ENCODE measurements around the gene RSRC1. TPM values are rescaled to one million over a fixed set of nuclear protein-coding genes. Genes with fewer than 3 reads are reported as not detected.

Gene RSRC1
- total and polyA plus RNA-seq, 2 donors (not counting 1 experiment from before 2014, with no cell fraction given): 4.5 to 54.6 TPM

DNA sequence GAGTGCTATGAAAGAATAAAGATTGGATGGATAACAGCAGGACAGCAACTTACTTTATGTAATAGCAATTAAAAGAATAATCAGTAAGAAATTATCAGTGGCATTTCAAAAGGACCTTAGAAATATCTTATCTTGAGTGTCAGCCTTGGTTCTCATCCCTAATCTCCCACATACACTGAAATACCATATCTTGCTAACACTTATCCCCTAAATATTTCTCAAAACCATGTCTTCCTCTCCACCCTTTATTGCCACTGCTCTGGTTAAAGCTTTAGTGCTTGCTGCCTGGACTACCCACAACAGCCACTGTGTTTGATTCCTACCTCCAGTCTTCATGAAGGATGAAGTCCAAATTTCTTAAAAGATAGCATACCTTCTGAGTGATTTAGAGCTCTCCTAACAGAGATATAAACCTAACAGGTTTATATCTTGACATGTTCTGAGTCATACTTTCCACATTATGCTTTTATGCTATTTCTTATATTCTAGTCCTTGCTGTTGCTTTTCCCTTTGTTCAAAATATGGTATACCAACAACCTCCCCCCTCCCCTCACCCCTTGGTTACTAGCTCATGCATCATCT, 202.8 kb downstream of the RSRC1 start:
- ChIA-PET CTCF (interaction anchor here (1.0 to 1.9 kb wide), 2 partner anchors 9 to 706 kb away, joined by 3 to 6 read pairs; no protein-coding TSS in a partner anchor), POLR2A (no interaction called here)
- Histone ChIP-seq H3K4me1 (ENCODE audit: control insufficient read depth in 2 of 2, insufficient read depth in 2 of 2, low read length in 2 of 2) (no peaks in the 10 kb centered on the region), H3K4me3 (ENCODE audit: control extremely low read depth in 1 of 5, extremely low read depth in 1 of 5, insufficient read depth in 1 of 5, low read depth in 2 of 5, low read length in 4 of 5) (no peak overlapping the region), H3K4me2 (replicated peaks; ENCODE audit: low read depth, low read length, poor library complexity, severe bottlenecking) (no peak overlapping the region), H3K27ac (ENCODE audit: low read length in 2 of 2) (no peak overlapping the region), H2AFZ (ENCODE audit: insufficient read depth, low read depth, low read length, poor library complexity, severe bottlenecking) (no peak overlapping the region), H3K27me3 (replicated peaks in 1 of 4; ENCODE audit: control extremely low read depth in 1 of 4, control insufficient read depth in 3 of 4, insufficient read depth in 4 of 4, low read length in 3 of 4) (no peaks in the 10 kb centered on the region), H4K20me1 (ENCODE audit: control insufficient read depth, insufficient read depth, low read length, poor library complexity, severe bottlenecking) (no peaks in the 10 kb centered on the region), H3K79me2 (ENCODE audit: control insufficient read depth, insufficient read depth, low read length) (no peaks in the 10 kb centered on the region), H3K9me3 (ENCODE audit: control extremely low read depth in 1 of 3, control insufficient read depth in 2 of 3, insufficient read depth in 1 of 3, low read length in 2 of 3) (peaks cover 0 to 5% (median 0%) of the 10 kb centered on the region in 3 donors), H3K9ac (ENCODE audit: low read length) (no peak overlapping the region), H3K36me3 (replicated peaks in 1 of 2; ENCODE audit: control extremely low read depth in 1 of 2, control insufficient read depth in 1 of 2, extremely low read depth in 1 of 2, insufficient read depth in 2 of 2, low read length in 1 of 2) (peaks cover 0 to 2% of the 10 kb centered on the region in 2 experiments)
- no peak for DNase-seq
- no peak for TF ChIP-seq EZH2 (IDR thresholded peaks at IDR 0.05; ENCODE audit: borderline replicate concordance, insufficient read depth, low read depth, low read length, poor library complexity, severe bottlenecking)
- TF ChIP-seq, protein P1, sequence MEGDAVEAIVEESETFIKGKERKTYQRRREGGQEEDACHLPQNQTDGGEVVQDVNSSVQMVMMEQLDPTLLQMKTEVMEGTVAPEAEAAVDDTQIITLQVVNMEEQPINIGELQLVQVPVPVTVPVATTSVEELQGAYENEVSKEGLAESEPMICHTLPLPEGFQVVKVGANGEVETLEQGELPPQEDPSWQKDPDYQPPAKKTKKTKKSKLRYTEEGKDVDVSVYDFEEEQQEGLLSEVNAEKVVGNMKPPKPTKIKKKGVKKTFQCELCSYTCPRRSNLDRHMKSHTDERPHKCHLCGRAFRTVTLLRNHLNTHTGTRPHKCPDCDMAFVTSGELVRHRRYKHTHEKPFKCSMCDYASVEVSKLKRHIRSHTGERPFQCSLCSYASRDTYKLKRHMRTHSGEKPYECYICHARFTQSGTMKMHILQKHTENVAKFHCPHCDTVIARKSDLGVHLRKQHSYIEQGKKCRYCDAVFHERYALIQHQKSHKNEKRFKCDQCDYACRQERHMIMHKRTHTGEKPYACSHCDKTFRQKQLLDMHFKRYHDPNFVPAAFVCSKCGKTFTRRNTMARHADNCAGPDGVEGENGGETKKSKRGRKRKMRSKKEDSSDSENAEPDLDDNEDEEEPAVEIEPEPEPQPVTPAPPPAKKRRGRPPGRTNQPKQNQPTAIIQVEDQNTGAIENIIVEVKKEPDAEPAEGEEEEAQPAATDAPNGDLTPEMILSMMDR (IDR thresholded peaks at IDR 0.05): no peak
- H3K4me1 Mint-ChIP-seq: no peaks in the 10 kb centered on the region
- intact Hi-C loops (cut with micrococcal nuclease): loop anchor here (2.0 kb wide), 1 partner anchor 448 kb away; no protein-coding TSS in a partner anchor
- no peaks in the 10 kb centered on the region for H3K9me3 Mint-ChIP-seq (ENCODE audit: insufficient read depth)
- no peaks in the 10 kb centered on the region for H3K27me3 Mint-ChIP-seq
- H3K4me3 Mint-ChIP-seq: no peak overlapping the region
- H3K27ac Mint-ChIP-seq: no peak overlapping the region
- ATAC-seq (ENCODE audit: low read depth): no peak

DNA sequence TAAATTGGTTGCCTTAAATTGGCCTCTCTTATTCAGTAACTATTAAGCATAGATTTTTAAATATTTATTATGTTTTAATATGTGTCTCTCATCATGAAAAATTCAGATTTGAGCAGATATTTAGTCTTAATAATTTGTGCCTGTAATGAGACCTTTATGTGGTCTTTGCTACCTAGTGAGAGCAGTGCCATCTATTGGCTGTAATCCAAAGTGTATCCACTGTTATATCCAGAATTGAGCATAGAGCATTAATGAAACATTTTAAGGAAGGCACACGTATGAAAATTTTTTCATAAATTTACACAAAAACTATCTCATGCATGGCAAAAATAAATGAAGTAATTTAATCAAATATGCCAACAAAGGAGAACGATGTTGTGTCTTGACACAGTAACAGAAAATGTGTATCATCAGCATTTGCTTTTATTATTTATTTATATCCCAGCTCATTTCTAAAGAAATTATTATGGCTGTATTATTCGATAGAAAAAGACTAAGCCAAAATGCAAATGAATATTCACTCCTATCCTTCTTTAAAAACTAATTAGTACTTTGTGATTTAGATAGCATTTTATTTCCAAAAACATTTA, 203.5 kb downstream of the RSRC1 start:
- WGBS (ENCODE audit: insufficient coverage): no CpG with 5 or more reads among the region's 3 CpGs
- H3K27ac Mint-ChIP-seq: no peak overlapping the region
- ATAC-seq (ENCODE audit: low read depth) (no peak), DNase-seq (peak; percentile 15)
- Histone ChIP-seq H3K4me3 (ENCODE audit: control extremely low read depth in 1 of 5, extremely low read depth in 1 of 5, insufficient read depth in 1 of 5, low read depth in 2 of 5, low read length in 4 of 5) (no peak overlapping the region), H3K4me2 (replicated peaks; ENCODE audit: low read depth, low read length, poor library complexity, severe bottlenecking) (no peak overlapping the region), H3K9me3 (ENCODE audit: control extremely low read depth in 1 of 3, control insufficient read depth in 2 of 3, insufficient read depth in 1 of 3, low read length in 2 of 3) (peaks cover 0 to 7% (median 0%) of the 10 kb centered on the region in 3 donors), H3K27ac (ENCODE audit: low read length in 2 of 2) (no peak overlapping the region), H3K4me1 (ENCODE audit: control insufficient read depth in 2 of 2, insufficient read depth in 2 of 2, low read length in 2 of 2) (no peaks in the 10 kb centered on the region), H2AFZ (ENCODE audit: insufficient read depth, low read depth, low read length, poor library complexity, severe bottlenecking) (no peak overlapping the region), H3K79me2 (ENCODE audit: control insufficient read depth, insufficient read depth, low read length) (no peaks in the 10 kb centered on the region), H3K36me3 (replicated peaks in 1 of 2; ENCODE audit: control extremely low read depth in 1 of 2, control insufficient read depth in 1 of 2, extremely low read depth in 1 of 2, insufficient read depth in 2 of 2, low read length in 1 of 2) (peaks cover 0 to 2% of the 10 kb centered on the region in 2 experiments), H3K27me3 (replicated peaks in 1 of 4; ENCODE audit: control extremely low read depth in 1 of 4, control insufficient read depth in 3 of 4, insufficient read depth in 4 of 4, low read length in 3 of 4) (no peaks in the 10 kb centered on the region), H3K9ac (ENCODE audit: low read length) (no peak overlapping the region), H4K20me1 (ENCODE audit: control insufficient read depth, insufficient read depth, low read length, poor library complexity, severe bottlenecking) (no peaks in the 10 kb centered on the region)
- TF ChIP-seq EZH2 (IDR thresholded peaks at IDR 0.05; ENCODE audit: borderline replicate concordance, insufficient read depth, low read depth, low read length, poor library complexity, severe bottlenecking): no peak
- TF ChIP-seq, protein P1 (IDR thresholded peaks at IDR 0.05): peak; percentile 49
- H3K4me1 Mint-ChIP-seq: no peaks in the 10 kb centered on the region
- POLR2A ChIA-PET: no interaction called here
- intact Hi-C loops (cut with micrococcal nuclease): loop anchor here (2.0 kb wide), 1 partner anchor 449 kb away; no protein-coding TSS in a partner anchor
- CTCF ChIA-PET: interaction anchor here (1.0 to 1.9 kb wide), 2 partner anchors 10 to 707 kb away, joined by 3 to 6 read pairs; no protein-coding TSS in a partner anchor
- no peaks in the 10 kb centered on the region for H3K9me3 Mint-ChIP-seq (ENCODE audit: insufficient read depth)
- H3K27me3 Mint-ChIP-seq: no peaks in the 10 kb centered on the region
- H3K4me3 Mint-ChIP-seq: no peak overlapping the region
